ENCODE data around the gene POLG2.

- TF ChIP-seq ZNF274 (IDR thresholded peaks at IDR 0.05; ENCODE audit: low read depth, low read length), result no peak
- TF ChIP-seq SUZ12 (IDR thresholded peaks at IDR 0.05; ENCODE audit: extremely low read depth, insufficient read depth, insufficient read length), result no peak
- TF ChIP-seq YY1 (IDR thresholded peaks at IDR 0.05; ENCODE audit: insufficient read depth, insufficient read length), result no peak
These were observed 26.2 kb downstream of the POLG2 start for GRCh38 chr17:64470625-64471024.

Measured in NT2/D1 (cell line).